HEK293 (cell line): ENCODE results near the gene MAN1C1.
A peak's percentile ranks its signal among the peaks of the same experiment; 100 is the strongest.

Experiments used
- CTCF ChIA-PET: fragments of 350-600 bp; formaldehyde crosslinking; extraction: SDS; loops from one replicate; lab custom pipeline; 2021; ENCODE audit warnings: antibody characterized with exemption; lab: Yijun Ruan, JAX
- POLR2A ChIA-PET: fragments of 300-600 bp; formaldehyde crosslinking; extraction: SDS; loops from one replicate; lab custom pipeline; 2020; ENCODE audit warnings: antibody characterized with exemption, inconsistent platforms; lab: Yijun Ruan, JAX
- H3K27ac ChIP-seq: fragments of 200-500 bp; sonication (Bioruptor generic); 2 replicates; pipeline ENCODE4 v1.5.1; 2014; ENCODE audit warnings: low read depth, low read length, control low read depth, inconsistent platforms; ENCODE audit errors: extremely low read depth
- H3K36me3 ChIP-seq, 2 experiments: fragments of 200-500 bp in 1 of 2; sonication (Bioruptor generic) in 1 of 2; 1 replicate in 1 of 2; 2 replicates in 1 of 2; pipeline ENCODE4 v1.5.1; 2014 to 2017; ENCODE audit warnings: inconsistent platforms in 2 of 2, low read length in 2 of 2; ENCODE audit not compliant: control insufficient read depth in 2 of 2, insufficient read depth in 1 of 2
- H3K4me1 ChIP-seq: fragments of 200-500 bp; sonication (Bioruptor generic); 2 replicates; pipeline ENCODE4 v1.5.1; 2014; ENCODE audit warnings: mild to moderate bottlenecking, low read length, inconsistent platforms; ENCODE audit not compliant: control insufficient read depth, insufficient read depth
- H3K4me3 ChIP-seq: 2 replicates; pipeline ENCODE4 v1.5.1; 2011; ENCODE audit warnings: low read depth, mild to moderate bottlenecking, control low read depth, low read length, moderate library complexity
- H3K9me3 ChIP-seq: fragments of 200-500 bp; sonication (Bioruptor generic); 2 replicates; pipeline ENCODE4 v1.5.1; 2014; ENCODE audit warnings: low read depth, low read length, inconsistent platforms; ENCODE audit not compliant: control insufficient read depth, insufficient read depth
- EGR2 ChIP-seq: fragments of 450-650 bp; formaldehyde crosslinking; IDR thresholded peaks from 2 replicates; pipeline ENCODE4 v1.5.1; 2016; ENCODE audit warnings: low read depth, missing biosample characterization, missing genetic modification characterization
- HIC1 ChIP-seq: fragments of 450-650 bp; formaldehyde crosslinking; IDR thresholded peaks from 2 replicates; pipeline ENCODE4 v1.5.1; 2016; ENCODE audit warnings: missing biosample characterization, missing genetic modification characterization
- IKZF3 ChIP-seq: fragments of 450-650 bp; IDR thresholded peaks from 2 replicates; pipeline ENCODE4 v1.5.0; 2018; ENCODE audit warnings: missing biosample characterization, mild to moderate bottlenecking, missing genetic modification characterization, moderate library complexity
- MYNN ChIP-seq: fragments of 450-650 bp; formaldehyde crosslinking; IDR thresholded peaks from 2 replicates; pipeline ENCODE4 v1.5.1; 2016; ENCODE audit warnings: missing biosample characterization, missing genetic modification characterization, borderline replicate concordance
- ZBTB7A ChIP-seq: fragments of 450-650 bp; formaldehyde crosslinking; IDR thresholded peaks from 2 replicates; pipeline ENCODE4 v1.5.1; 2016; ENCODE audit warnings: low read depth, missing biosample characterization, missing genetic modification characterization
- ZBTB8A ChIP-seq: fragments of 450-650 bp; formaldehyde crosslinking; IDR thresholded peaks from 2 replicates; pipeline ENCODE4 v1.5.1; 2016; ENCODE audit warnings: missing biosample characterization, missing genetic modification characterization
- ZEB2 ChIP-seq: fragments of 450-650 bp; formaldehyde crosslinking; IDR thresholded peaks from 2 replicates; pipeline ENCODE4 v1.5.1; 2016; ENCODE audit warnings: missing biosample characterization, missing genetic modification characterization
- ZFHX2 ChIP-seq: fragments of 450-650 bp; formaldehyde crosslinking; conservative IDR thresholded peaks from 2 replicates; pipeline ENCODE4 v1.5.1; 2016; ENCODE audit warnings: missing biosample characterization, missing genetic modification characterization
- ZIC2 ChIP-seq: fragments of 450-650 bp; formaldehyde crosslinking; IDR thresholded peaks from 2 replicates; pipeline ENCODE4 v1.5.1; 2016; ENCODE audit warnings: missing biosample characterization, missing genetic modification characterization
- ZNF146 ChIP-seq: fragments of 450-650 bp; formaldehyde crosslinking; IDR thresholded peaks from 2 replicates; pipeline ENCODE4 v1.5.1; 2016; ENCODE audit warnings: missing biosample characterization, missing genetic modification characterization
- ZNF211 ChIP-seq: fragments of 450-650 bp; formaldehyde crosslinking; IDR thresholded peaks from 2 replicates; pipeline ENCODE4 v1.5.1; 2016; ENCODE audit warnings: low read depth, missing biosample characterization, missing genetic modification characterization
- ZNF302 ChIP-seq: fragments of 450-650 bp; formaldehyde crosslinking; IDR thresholded peaks from 2 replicates; pipeline ENCODE4 v1.5.1; 2016; ENCODE audit warnings: missing biosample characterization, missing genetic modification characterization, low read depth
- ZNF324 ChIP-seq: fragments of 450-650 bp; formaldehyde crosslinking; IDR thresholded peaks from 2 replicates; pipeline ENCODE4 v1.5.1; 2016; ENCODE audit warnings: missing biosample characterization, missing genetic modification characterization
- ZNF529 ChIP-seq: fragments of 450-650 bp; formaldehyde crosslinking; IDR thresholded peaks from 2 replicates; pipeline ENCODE4 v1.5.1; 2017; ENCODE audit warnings: missing genetic modification characterization, missing biosample characterization; ENCODE audit not compliant: insufficient replicate concordance
- ZNF549 ChIP-seq: fragments of 450-650 bp; IDR thresholded peaks from 2 replicates; pipeline ENCODE4 v1.5.1; 2018; ENCODE audit warnings: missing biosample characterization, missing genetic modification characterization, mild to moderate bottlenecking, inconsistent platforms, moderate library complexity
- ZNF555 ChIP-seq: fragments of 450-650 bp; formaldehyde crosslinking; conservative IDR thresholded peaks from 2 replicates; pipeline ENCODE4 v1.5.1; 2017; ENCODE audit warnings: missing biosample characterization, mild to moderate bottlenecking, missing genetic modification characterization, inconsistent platforms
- ZNF596 ChIP-seq: fragments of 450-650 bp; IDR thresholded peaks from 2 replicates; pipeline ENCODE4 v1.5.0; 2018; ENCODE audit warnings: missing biosample characterization, mild to moderate bottlenecking, missing genetic modification characterization, moderate library complexity
- ZNF692 ChIP-seq: fragments of 450-650 bp; formaldehyde crosslinking; IDR thresholded peaks from 2 replicates; pipeline ENCODE4 v1.5.1; 2016; ENCODE audit warnings: missing biosample characterization, missing genetic modification characterization
- ZNF830 ChIP-seq: fragments of 450-650 bp; IDR thresholded peaks from 2 replicates; pipeline ENCODE4 v1.5.0; 2018; ENCODE audit warnings: missing biosample characterization, missing genetic modification characterization, low read depth, mild to moderate bottlenecking, moderate library complexity

MAN1C1 gene

GRCh38 chr1:25769625-25770383 lies 153.2 kb downstream of the MAN1C1 start:
- H3K4me1 ChIP-seq: peaks cover 33% of the 10 kb centered on the region
- no peaks in the 10 kb centered on the region for H3K36me3 ChIP-seq
- TF ChIP-seq HIC1 (tag by site-specific recombination): 0 out of 2 replicates have a peak, but pooled peaks have one; percentile 12
- TF ChIP-seq ZNF555 (tag by site-specific recombination): no peak
- ChIA-PET CTCF (no interaction called here), POLR2A (no interaction called here)
- H3K9me3 ChIP-seq: no peaks in the 10 kb centered on the region
- no peak overlapping the region for H3K4me3 ChIP-seq
- no peak overlapping the region for H3K27ac ChIP-seq

GRCh38 chr1:25770541-25771220 lies 154.1 kb downstream of the MAN1C1 start:
- Histone ChIP-seq H3K9me3 (no peaks in the 10 kb centered on the region), H3K4me3 (no peak overlapping the region), H3K36me3 (no peaks in the 10 kb centered on the region), H3K27ac (peak overlapping the region; percentile 59), H3K4me1 (peaks cover 35% of the 10 kb centered on the region)
- TF ChIP-seq ZFHX2 (tag by site-specific recombination) (peak; percentile 44), ZNF692 (tag by site-specific recombination) (no peak), EGR2 (tag by site-specific recombination) (peak; percentile 44; the same call in 1 of the 2 replicates)
- ChIA-PET CTCF (interaction anchor here (1.0 kb wide), 1 partner anchor 25 kb away, joined by 4 read pairs; no protein-coding TSS in a partner anchor), POLR2A (interaction anchor here (0.7 kb wide), 1 partner anchor 223 kb away, joined by 3 read pairs; no protein-coding TSS in a partner anchor)

- H3K9me3 ChIP-seq: no peaks in the 10 kb centered on the region
- peak overlapping the region; percentile 59 for H3K27ac ChIP-seq
- ChIA-PET CTCF (interaction anchor here (1.0 kb wide), 1 partner anchor 25 kb away, joined by 4 read pairs; no protein-coding TSS in a partner anchor), POLR2A (interaction anchor here (0.6 to 0.7 kb wide), 2 partner anchors 224 to 410 kb away, joined by 3 read pairs; no protein-coding TSS in a partner anchor)
- H3K4me1 ChIP-seq: peaks cover 28% of the 10 kb centered on the region
- no peak overlapping the region for H3K4me3 ChIP-seq
- H3K36me3 ChIP-seq: no peaks in the 10 kb centered on the region
- TF ChIP-seq ZNF302 (tag by site-specific recombination) (no peak), ZNF692 (tag by site-specific recombination) (0 out of 2 replicates have a peak, but pooled peaks have one; percentile 27), ZEB2 (peak; percentile 64), ZNF146 (tag by site-specific recombination) (no peak), ZNF596 (no peak), ZNF211 (tag by site-specific recombination) (no peak), IKZF3 (tag by site-specific recombination) (0 out of 2 replicates have a peak, but pooled peaks have one; percentile 40), ZBTB8A (tag by site-specific recombination) (peak; percentile 59), ZNF549 (tag by site-specific recombination) (no peak), ZNF529 (tag by site-specific recombination) (no peak), MYNN (no peak), ZNF324 (tag by site-specific recombination) (no peak), EGR2 (tag by site-specific recombination) (peak; percentile 62), ZNF830 (tag by site-specific recombination) (no peak), ZIC2 (tag by site-specific recombination) (no peak; the same call in 1 of the 2 replicates), ZBTB7A (no peak)
These were observed 154.9 kb downstream of the MAN1C1 start for GRCh38 chr1:25771221-25772114.
